ENCODE data around the gene ZER1. TPM values are rescaled to one million over a fixed set of nuclear protein-coding genes. Genes with fewer than 3 reads are reported as not detected.

The ZER1 gene
- total RNA-seq: 25.9 and 31.6 TPM in 2 replicates

DNA sequence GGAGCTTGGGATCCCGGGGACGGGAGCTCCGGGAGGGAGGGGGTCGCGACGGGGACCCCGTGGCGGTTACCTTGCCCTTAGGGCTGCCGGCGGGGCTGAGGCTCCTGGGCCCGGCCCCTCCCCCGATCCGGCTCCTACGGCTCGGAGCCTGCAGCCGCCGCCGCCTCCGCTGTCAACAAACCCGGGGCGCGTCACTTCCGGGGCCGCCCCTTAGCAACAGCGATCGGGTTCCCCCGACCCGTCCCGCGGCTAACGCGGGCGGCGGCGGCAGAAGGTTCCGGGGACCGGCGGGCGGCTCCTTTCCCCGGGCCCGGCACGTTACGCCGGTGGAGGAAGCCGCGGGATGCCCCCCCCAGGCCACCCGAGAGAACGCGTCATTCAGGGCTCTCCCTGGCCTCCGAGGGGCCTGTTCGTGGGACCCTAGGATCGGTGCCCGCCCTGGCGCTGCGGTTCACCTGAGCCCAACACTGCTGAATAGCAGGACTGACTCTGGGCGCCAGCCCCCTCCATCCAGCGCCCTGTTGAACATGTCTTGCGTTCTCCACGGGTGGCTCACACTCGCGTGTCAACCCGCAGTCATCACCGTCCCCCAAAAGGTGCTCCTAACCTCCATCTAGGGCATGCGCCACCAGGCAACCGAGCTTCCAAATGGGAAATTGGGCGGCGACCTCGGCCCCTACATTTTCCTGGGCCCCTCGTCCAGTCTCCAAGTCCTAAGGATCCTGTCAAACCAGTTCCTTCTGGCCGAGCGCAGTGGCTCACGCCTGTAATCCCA, at the start of gene ZER1:
Gene ZER1 (minus strand): TSS at position 183 of the 775 bp plus-strand sequence. CDS start 16,362 bp downstream, outside the sequence.

DNA sequence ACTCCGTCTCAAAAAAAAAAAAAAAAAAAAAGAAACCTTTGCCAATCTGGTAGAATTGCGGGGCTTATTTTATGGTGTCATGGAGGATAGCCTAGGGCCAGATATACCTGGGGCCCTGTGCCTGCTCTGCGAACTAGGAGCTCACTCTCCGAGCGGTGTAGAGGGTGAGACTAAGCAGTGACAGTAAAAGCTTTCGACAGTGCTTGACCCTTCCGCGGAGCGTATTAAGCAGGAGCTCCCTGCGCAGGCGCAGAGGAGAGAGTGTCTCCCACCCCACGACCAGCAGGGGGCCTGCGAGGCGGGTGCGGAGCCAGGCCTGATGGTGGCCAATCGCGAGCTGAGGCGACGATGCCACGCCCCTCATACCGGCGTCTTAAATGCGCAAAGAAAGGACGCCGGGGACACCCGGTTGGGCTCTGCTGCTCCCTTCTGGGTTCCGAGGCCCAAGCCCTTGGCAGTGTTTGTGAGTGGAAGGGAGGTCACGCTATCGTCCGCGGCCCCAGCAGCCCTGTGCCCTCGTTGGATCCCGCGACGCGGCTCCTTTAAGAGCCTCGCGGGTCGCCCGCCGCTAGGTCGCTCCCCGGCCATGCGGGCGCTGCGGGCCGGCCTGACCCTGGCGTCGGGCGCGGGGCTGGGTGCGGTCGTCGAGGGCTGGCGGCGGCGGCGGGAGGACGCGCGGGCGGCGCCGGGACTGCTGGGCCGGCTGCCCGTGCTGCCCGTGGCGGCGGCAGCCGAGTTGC, 46.5 kb upstream of the ZER1 start, which contains the start of gene ENDOG:
Gene ENDOG (plus strand): TSS at position 402 of the 740 bp plus-strand sequence. CDS start 185 bp downstream, at position 587.

DNA sequence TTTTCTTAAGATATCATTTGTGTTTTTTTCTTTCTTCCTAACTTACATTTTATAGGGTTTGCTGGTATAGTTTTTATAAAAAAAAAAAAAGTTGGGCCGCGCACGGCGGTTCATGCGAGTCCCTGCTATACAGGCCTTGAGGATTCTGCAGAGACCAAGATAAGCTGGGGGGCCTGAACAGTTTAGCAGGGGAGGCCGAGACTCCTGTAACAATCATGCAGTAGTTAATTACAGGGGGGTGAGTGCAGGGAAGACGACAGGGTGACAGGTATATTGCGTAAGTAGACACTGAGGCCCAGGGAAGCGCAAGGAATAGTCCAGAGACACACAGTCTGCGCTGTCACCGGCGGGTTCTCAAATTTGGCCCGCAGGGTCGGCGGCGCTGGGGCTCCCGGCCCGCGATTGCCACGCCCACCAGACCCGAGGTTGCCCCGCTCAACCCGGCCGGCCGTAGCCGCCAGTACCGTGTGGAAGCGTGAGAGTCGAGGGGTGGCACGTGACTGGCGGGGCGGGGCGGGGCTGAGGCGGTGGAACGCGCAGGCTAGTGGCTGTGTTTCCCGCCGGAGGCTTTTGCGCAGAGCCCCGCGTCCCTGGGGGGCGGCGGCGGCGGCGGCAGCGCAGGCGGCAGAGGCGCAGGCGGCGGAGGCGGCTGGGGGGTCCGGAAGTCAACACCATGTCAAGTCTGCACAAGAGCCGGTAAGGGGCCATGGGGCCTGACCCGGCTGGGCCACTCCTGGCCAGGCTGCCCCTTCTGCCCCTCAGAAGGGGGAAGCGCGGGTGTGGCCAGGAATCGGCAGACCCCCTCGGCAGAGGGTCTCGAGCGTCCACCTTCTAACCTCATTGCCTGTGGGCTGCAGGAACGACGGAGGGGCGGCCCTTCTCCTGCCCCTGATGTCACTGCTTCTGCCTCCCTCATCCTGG, 15.2 kb upstream of the ZER1 start, which contains the start of gene TBC1D13:
Gene TBC1D13 (plus strand): TSS at position 573 of the 921 bp plus-strand sequence. CDS start 101 bp downstream, at position 674.

DNA sequence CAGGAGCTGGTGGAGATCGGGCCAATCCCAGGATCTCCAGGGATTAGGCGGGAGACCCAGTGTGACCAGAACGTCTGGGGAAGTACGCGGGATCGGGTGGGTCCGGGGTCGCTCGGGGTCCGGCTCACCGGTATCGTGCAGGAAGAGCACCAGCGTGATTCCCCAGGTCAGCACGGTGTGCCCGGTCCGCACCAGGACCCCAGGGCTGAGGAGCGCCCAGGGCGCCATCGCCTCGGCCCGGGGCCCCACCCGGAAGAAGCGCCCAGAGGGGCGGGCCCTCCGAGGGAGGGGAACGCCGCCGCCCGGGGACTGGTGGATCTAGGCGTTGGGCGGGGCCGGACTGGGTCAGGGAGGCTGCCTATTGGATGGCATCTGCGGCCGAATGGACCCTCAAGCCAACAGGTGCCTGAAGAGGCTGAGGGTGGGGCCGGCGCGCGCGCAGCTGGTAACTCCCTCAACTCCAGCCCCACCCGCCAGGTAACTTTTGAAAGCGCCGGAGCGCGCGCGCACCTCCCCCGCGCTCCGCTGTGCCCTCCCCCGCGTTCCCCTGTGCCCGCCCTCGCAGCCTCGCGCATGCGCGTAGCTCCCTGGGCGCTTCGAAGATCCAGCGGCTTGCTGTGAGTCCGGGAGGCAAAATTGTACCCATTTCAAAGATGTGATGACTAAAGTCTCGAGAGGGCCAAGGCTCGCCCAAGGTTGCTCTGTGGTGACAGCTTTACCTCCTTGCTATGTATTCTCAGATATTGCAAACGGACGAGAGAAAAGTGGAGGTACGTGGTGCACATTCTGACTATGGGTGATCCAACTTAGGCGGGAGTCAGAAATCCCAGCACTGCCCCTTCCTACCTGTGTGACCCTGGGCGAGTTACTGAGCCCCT, 47.6 kb downstream of the ZER1 start, which contains the start of gene ZDHHC12:
Gene ZDHHC12 (minus strand): TSS at position 262 of the 878 bp plus-strand sequence. CDS start 34 bp downstream, at position 228.

DNA sequence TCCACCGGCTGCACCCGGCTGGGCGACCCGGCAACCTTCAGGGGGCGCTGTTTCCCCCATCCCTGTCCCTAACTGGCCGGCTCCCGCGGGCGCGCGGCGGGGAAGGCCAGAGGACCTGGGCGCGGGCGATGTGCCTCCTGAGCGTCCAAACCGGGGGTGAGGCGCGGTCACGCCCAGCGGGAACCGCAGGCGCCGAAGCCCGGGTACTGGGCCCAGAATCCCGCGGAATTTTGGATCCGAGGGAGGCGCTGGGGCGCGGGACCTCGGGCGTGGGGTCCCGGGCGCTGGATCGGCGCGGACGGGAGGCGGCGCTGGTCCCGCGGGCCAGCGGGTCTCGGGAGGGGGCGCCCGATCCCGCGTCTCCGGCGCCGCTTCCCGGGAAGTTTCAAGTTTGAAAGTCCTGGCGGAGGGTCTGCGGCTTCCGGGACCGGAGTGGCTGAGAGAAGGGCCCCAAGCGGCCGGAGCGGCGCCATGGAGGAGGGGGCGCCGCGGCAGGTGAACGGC, 69.2 kb downstream of the ZER1 start, which contains the start of gene PKN3:
Gene PKN3 (plus strand): TSS at position 59 of the 504 bp plus-strand sequence. CDS start 413 bp downstream, at position 472.

DNA sequence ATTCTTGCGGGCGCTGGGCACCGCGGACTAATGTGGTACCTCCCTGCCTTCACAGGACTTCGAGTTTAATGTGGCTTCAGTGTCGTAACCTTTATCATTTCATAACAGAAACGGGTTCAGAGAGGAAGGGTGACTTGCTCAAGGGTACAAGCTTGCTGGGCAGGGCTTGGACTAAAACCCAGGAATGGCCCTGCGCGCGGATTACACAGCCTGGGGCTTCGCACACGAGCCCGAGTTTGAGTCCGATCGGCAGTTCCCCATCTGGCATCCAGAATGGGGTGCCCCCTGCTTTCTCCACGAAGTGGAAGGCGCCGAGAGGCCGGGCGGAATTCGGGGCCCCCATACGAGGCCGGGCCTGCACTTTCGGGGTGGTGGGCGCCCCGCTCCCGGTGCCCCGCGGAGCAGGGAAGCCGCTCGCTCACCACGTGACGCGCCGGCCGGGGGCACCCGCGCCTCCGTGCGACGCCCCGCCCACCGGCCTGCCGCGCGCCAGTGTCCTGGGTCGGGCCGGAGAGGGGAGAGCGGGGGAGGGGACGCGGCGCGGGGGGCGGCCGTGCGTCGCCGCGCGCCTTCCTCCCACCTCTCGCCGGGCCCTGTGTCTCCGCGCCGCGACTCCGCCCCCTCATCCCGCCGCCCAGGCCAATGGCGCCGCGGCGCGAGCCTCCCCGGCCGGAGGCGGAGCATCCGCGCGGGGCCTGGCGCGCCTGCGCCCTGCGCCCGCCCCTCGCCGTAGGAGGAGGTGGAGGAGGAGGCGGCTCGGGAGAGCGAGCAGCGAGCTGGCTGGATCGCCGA, 83.0 kb downstream of the ZER1 start, which contains the start of gene SET:
Gene SET (plus strand): TSS at position 722 of the 792 bp plus-strand sequence. CDS start 361 bp downstream, outside the sequence.

Other genes with a start within 250 kb of the ZER1 start
- 115 and 117 TPM in 2 replicates for gene SPTAN1, start 219.3 kb downstream of the ZER1 start, total RNA-seq
- gene DYNC2I2, start 115.1 kb downstream of the ZER1 start, total RNA-seq: 112 and 122 TPM in 2 replicates
- 270 and 352 TPM in 2 replicates for gene SET, start 82.7 kb downstream of the ZER1 start, total RNA-seq
- gene PKN3, start 69.4 kb downstream of the ZER1 start, total RNA-seq: 10.3 and 10.4 TPM in 2 replicates
- gene ZDHHC12, start 47.8 kb downstream of the ZER1 start, total RNA-seq: 87.3 and 88.4 TPM in 2 replicates
- 10.8 and 12.3 TPM in 2 replicates for gene TBC1D13, start 15.3 kb upstream of the ZER1 start, total RNA-seq
- 26.2 and 26.6 TPM in 2 replicates for gene ENDOG, start 46.6 kb upstream of the ZER1 start, total RNA-seq
- 33.1 and 35.7 TPM in 2 replicates for gene SPOUT1, start 57.9 kb upstream of the ZER1 start, total RNA-seq
- gene KYAT1, start 110.0 kb upstream of the ZER1 start, total RNA-seq: 10.8 and 14.7 TPM in 2 replicates
- gene LRRC8A, start 110.2 kb upstream of the ZER1 start, total RNA-seq: 43.7 and 51.4 TPM in 2 replicates
- gene PHYHD1, start 149.1 kb upstream of the ZER1 start, total RNA-seq: 15.9 and 19.0 TPM in 2 replicates
- gene DOLK, start 175.7 kb upstream of the ZER1 start, total RNA-seq: 22.9 and 28.7 TPM in 2 replicates
- gene NUP188, start 175.8 kb upstream of the ZER1 start, total RNA-seq: 35.5 and 38.1 TPM in 2 replicates

All from bronchus fibroblast of lung (primary cell).